WI38 (cell line): ENCODE data around the gene SLC5A4.

Experiments used
- H3K4me3 ChIP-seq: 2 replicates; pipeline ENCODE4 v1.5.1; 2011; ENCODE audit warnings: low read depth, mild to moderate bottlenecking, control low read depth, low read length
- CTCF ChIP-seq: IDR thresholded peaks from 2 replicates; pipeline ENCODE4 v1.5.1; 2012; ENCODE audit warnings: low read depth, mild to moderate bottlenecking, control low read depth, low read length

Gene SLC5A4

GRCh38 chr22:32233091-32233490 is 22.1 kb downstream of the SLC5A4 start:
- no peak for TF ChIP-seq CTCF

GRCh38 chr22:32232191-32232830 is 22.8 kb downstream of the SLC5A4 start:
- no peak for TF ChIP-seq CTCF
- H3K4me3 ChIP-seq: no peak overlapping the region

More at GRCh38 chr22:32233091-32233490, 22.1 kb downstream of the SLC5A4 start:
- no peak overlapping the region for H3K4me3 ChIP-seq

- TF ChIP-seq CTCF: no peak
- no peak overlapping the region for H3K4me3 ChIP-seq
These were observed 28.6 kb downstream of the SLC5A4 start for GRCh38 chr22:32226326-32227104.

GRCh38 chr22:32222991-32223390 is 32.2 kb downstream of the SLC5A4 start:
- TF ChIP-seq CTCF: no peak
- no peak overlapping the region for H3K4me3 ChIP-seq

- H3K4me3 ChIP-seq: no peak overlapping the region
- TF ChIP-seq CTCF: no peak
These were observed 36.1 kb downstream of the SLC5A4 start for GRCh38 chr22:32219026-32219425.

- H3K4me3 ChIP-seq: no peak overlapping the region
- no peak for TF ChIP-seq CTCF
These were observed 36.7 kb downstream of the SLC5A4 start for GRCh38 chr22:32218470-32218869.

- TF ChIP-seq CTCF: no peak
- H3K4me3 ChIP-seq: no peak overlapping the region
These were observed 37.7 kb downstream of the SLC5A4 start for GRCh38 chr22:32217465-32217864.
